ENCODE results near the gene LCNL1.

GRCh38 chr9:136956604-136957003, 26.2 kb upstream of the LCNL1 start:
- TF ChIP-seq CTCF (conservative IDR thresholded peaks at IDR 0.05; ENCODE audit: low read depth, low read length) (no peak), EZH2 (IDR thresholded peaks at IDR 0.05; ENCODE audit: borderline replicate concordance, low read depth, low read length, poor library complexity, severe bottlenecking) (no peak)

Data from A673 (cell line).